ENCODE measurements around the gene FRMD4A.
"Not testable (repeated sequence)": the region's sequence is repeated elsewhere in the genome, so short reads cannot be mapped to it uniquely, and the experiment has no call there.

FRMD4A gene

GRCh38 chr10:13770760-13771493 lies 559.8 kb downstream of the FRMD4A start:
- DNase-seq = no peak

- peak; percentile 89 for DNase-seq
These were observed 560.8 kb downstream of the FRMD4A start for GRCh38 chr10:13769946-13770345.

GRCh38 chr10:13767676-13768178 lies 563.0 kb downstream of the FRMD4A start:
- peak; percentile 67 for DNase-seq

- DNase-seq = not testable (repeated sequence)
These were observed 563.6 kb downstream of the FRMD4A start for GRCh38 chr10:13767148-13767547.

- DNase-seq = peak; percentile 76
These were observed 564.9 kb downstream of the FRMD4A start for GRCh38 chr10:13765641-13766341.

GRCh38 chr10:13761490-13762091 lies 569.1 kb downstream of the FRMD4A start:
- DNase-seq = no peak

- DNase-seq = peak; percentile 80
These were observed 571.6 kb downstream of the FRMD4A start for GRCh38 chr10:13759168-13759567.

- DNase-seq = no peak
These were observed 572.0 kb downstream of the FRMD4A start for GRCh38 chr10:13758756-13759155.

GRCh38 chr10:13758312-13758711 lies 572.4 kb downstream of the FRMD4A start:
- peak; percentile 73 for DNase-seq

GRCh38 chr10:13754277-13754676 lies 576.4 kb downstream of the FRMD4A start:
- no peak for DNase-seq

- DNase-seq = no peak
These were observed 579.4 kb downstream of the FRMD4A start for GRCh38 chr10:13751191-13751764.

- no peak for DNase-seq
These were observed 580.2 kb downstream of the FRMD4A start for GRCh38 chr10:13750299-13751190.

GRCh38 chr10:13745271-13745670 lies 585.5 kb downstream of the FRMD4A start:
- no peak for DNase-seq

GRCh38 chr10:13743963-13744362 lies 586.8 kb downstream of the FRMD4A start:
- no peak for DNase-seq

- DNase-seq = no peak
These were observed 587.5 kb downstream of the FRMD4A start for GRCh38 chr10:13743101-13743693.

GRCh38 chr10:13741438-13741837 lies 589.3 kb downstream of the FRMD4A start:
- DNase-seq = no peak

GRCh38 chr10:13740461-13740860 lies 590.3 kb downstream of the FRMD4A start:
- no peak for DNase-seq

GRCh38 chr10:13739183-13739582 lies 591.5 kb downstream of the FRMD4A start:
- peak; percentile 10 for DNase-seq

GRCh38 chr10:13736506-13736905 lies 594.2 kb downstream of the FRMD4A start:
- no peak for DNase-seq

- no peak for DNase-seq
These were observed 596.6 kb downstream of the FRMD4A start for GRCh38 chr10:13734151-13734550.

- no peak for DNase-seq
These were observed 597.7 kb downstream of the FRMD4A start for GRCh38 chr10:13733071-13733470.

GRCh38 chr10:13732465-13732881 lies 598.3 kb downstream of the FRMD4A start:
- DNase-seq = no peak

Measured in fibroblast of skin of right biceps (primary cell).